HG02938 (cell line): ENCODE measurements around the gene SEMA3D.

Experiments used
- ATAC-seq: cut with Tn5 transposase; IDR thresholded peaks from one replicate; pipeline ENCODE4 v1.9.1; 2021; ENCODE audit warnings: mild to moderate bottlenecking, moderate library complexity; ENCODE audit not compliant: unreplicated experiment

SEMA3D gene

GRCh38 chr7:85081846-85082245, 105.0 kb downstream of the SEMA3D start:
- no peak for ATAC-seq

GRCh38 chr7:85081392-85081791, 105.5 kb downstream of the SEMA3D start:
- ATAC-seq, result no peak

GRCh38 chr7:85079434-85079833, 107.4 kb downstream of the SEMA3D start:
- no peak for ATAC-seq

- ATAC-seq, result no peak
Measured at GRCh38 chr7:85078181-85078580, 108.7 kb downstream of the SEMA3D start.

- ATAC-seq, result no peak
Measured at GRCh38 chr7:85075864-85076263, 111.0 kb downstream of the SEMA3D start.

GRCh38 chr7:85074992-85075391, 111.9 kb downstream of the SEMA3D start:
- ATAC-seq, result no peak

- ATAC-seq, result no peak
Measured at GRCh38 chr7:85074016-85074415, 112.8 kb downstream of the SEMA3D start.

GRCh38 chr7:85070967-85071628, 115.8 kb downstream of the SEMA3D start:
- no peak for ATAC-seq

GRCh38 chr7:85068799-85069198, 118.1 kb downstream of the SEMA3D start:
- no peak for ATAC-seq

- no peak for ATAC-seq
Measured at GRCh38 chr7:85067371-85067770, 119.5 kb downstream of the SEMA3D start.

- no peak for ATAC-seq
Measured at GRCh38 chr7:85065888-85066485, 120.9 kb downstream of the SEMA3D start.

GRCh38 chr7:85065306-85065705, 121.5 kb downstream of the SEMA3D start:
- no peak for ATAC-seq

- ATAC-seq, result no peak
Measured at GRCh38 chr7:85062651-85063050, 124.2 kb downstream of the SEMA3D start.

- ATAC-seq, result no peak
Measured at GRCh38 chr7:85061456-85061855, 125.4 kb downstream of the SEMA3D start.

- ATAC-seq, result no peak
Measured at GRCh38 chr7:85060696-85061095, 126.2 kb downstream of the SEMA3D start.

- ATAC-seq, result no peak
Measured at GRCh38 chr7:85055906-85056305, 130.9 kb downstream of the SEMA3D start.

- ATAC-seq, result no peak
Measured at GRCh38 chr7:85055196-85055595, 131.7 kb downstream of the SEMA3D start.

- ATAC-seq, result no peak
Measured at GRCh38 chr7:85054306-85054705, 132.6 kb downstream of the SEMA3D start.

- no peak for ATAC-seq
Measured at GRCh38 chr7:85052894-85053293, 134.0 kb downstream of the SEMA3D start.

- ATAC-seq, result no peak
Measured at GRCh38 chr7:85052056-85052737, 134.7 kb downstream of the SEMA3D start.

GRCh38 chr7:85046534-85046933, 140.3 kb downstream of the SEMA3D start:
- no peak for ATAC-seq

- peak; percentile 48 for ATAC-seq
Measured at GRCh38 chr7:85041605-85042216, 145.1 kb downstream of the SEMA3D start.
